ENCODE measurements around the gene NOTUM.

DNA sequence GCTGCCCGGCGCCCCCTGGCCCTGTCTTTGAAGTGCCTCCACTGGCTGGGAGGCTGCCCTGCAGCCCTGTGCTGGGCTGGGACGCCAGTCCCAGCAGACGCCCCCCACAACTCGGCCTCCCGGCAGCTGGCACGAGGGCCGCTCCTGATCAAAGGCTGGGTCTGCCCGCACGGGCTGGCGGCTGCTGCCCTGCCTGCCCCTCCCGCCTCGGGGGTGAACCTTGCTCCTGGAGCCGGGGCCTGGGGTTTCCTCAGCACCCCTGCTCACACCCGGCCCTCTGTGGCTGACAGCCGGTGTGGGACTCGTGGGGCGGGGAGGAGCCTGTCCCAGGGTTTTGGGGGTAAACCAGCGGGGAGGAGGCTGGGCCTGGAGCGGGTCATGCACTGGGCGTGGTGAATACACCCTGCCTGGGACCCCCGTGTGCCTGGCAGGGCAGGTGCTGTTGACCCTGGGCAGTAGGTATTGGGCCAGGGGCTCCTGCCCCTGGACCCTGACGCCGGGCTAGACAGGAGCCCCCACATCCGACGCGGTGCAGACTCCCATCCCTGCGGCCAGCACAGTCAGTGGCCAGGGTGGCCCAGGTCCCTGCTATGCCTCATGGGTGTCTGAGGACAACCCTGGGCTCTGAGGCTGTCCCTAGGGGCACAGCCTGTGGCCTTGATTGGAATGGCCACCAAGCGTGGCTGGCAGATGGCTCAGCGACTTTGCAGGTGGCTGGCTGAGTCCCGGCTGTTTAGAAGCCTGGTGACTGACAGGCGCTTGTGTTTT lies 40.0 kb upstream of the NOTUM start:
- TF ChIP-seq, protein P1, sequence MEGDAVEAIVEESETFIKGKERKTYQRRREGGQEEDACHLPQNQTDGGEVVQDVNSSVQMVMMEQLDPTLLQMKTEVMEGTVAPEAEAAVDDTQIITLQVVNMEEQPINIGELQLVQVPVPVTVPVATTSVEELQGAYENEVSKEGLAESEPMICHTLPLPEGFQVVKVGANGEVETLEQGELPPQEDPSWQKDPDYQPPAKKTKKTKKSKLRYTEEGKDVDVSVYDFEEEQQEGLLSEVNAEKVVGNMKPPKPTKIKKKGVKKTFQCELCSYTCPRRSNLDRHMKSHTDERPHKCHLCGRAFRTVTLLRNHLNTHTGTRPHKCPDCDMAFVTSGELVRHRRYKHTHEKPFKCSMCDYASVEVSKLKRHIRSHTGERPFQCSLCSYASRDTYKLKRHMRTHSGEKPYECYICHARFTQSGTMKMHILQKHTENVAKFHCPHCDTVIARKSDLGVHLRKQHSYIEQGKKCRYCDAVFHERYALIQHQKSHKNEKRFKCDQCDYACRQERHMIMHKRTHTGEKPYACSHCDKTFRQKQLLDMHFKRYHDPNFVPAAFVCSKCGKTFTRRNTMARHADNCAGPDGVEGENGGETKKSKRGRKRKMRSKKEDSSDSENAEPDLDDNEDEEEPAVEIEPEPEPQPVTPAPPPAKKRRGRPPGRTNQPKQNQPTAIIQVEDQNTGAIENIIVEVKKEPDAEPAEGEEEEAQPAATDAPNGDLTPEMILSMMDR (IDR thresholded peaks at IDR 0.05) = peak in 1 of 3 donors; percentile 63
- no peak for TF ChIP-seq POLR2A (IDR thresholded peaks at IDR 0.05)
